ENCODE measurements around the gene ANAPC15. TPM values are rescaled to one million over a fixed set of nuclear protein-coding genes. Genes with fewer than 3 reads are reported as not detected.
A peak's percentile ranks its signal among the peaks of the same experiment; 100 is the strongest.

ANAPC15 gene
- total RNA-seq, 5 donors from 2014 or later (not counting 1 experiment from before 2014, with no cell fraction given) = 44.8 to 51.0 (median 47.7) TPM

DNA sequence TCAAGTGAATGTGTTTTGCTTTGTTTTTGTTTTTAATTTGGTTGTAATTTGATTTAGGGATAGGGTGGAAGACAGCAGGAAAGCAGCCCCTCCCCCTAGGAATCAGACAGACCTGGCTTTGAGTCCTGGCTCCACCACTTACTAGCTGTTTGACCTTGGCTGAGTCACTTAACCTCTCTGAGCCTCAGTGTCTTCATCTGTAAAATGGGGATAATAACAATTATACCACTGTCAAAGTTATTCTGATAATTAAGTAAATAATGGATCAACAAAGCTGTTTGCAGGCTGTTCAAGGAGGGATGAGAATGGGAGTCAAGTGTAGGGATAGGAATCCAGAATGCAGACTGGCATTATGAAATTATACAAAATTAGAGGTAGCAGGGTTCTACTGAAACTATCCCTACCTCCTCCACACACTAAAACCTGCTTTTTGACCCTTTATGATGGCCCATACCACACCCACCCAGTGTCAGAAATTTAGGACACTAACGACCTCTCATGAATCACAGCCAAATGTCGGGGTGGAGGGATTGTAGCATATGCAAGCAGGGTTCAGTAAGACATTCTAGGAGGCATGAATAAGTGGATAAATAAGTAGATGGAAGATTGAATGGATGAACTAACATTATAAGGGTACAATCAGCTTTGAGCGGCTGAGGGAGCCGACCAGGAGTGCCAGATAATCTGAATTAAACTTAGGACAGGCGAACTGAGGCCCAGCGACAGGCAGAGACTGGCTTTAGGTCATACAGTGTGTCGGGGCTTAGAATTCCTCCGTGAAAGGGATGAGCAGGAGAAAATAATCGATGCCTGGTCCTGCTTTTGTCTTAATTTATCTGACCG, 974 bp downstream of the ANAPC15 start:
- Mint-ChIP-seq H3K4me1 (peaks cover 22 to 28% (median 28%) of the 10 kb centered on the region in 3 donors), H3K27ac (peak overlapping the region; percentile 99 to 100), H3K9me3 (no peaks in the 10 kb centered on the region), H3K36me3 (peaks cover 16% of the 10 kb centered on the region), H3K27me3 (peaks cover 2 to 3% of the 10 kb centered on the region in 2 donors), H3K4me3 (peak overlapping the region; percentile 89 to 96 (median 92))
- no peaks in the 10 kb centered on the region for H3K9me3 ChIP-seq
- 8% methylated on average over 8 of the region's 10 CpGs for WGBS (ENCODE audit: insufficient coverage)
- peaks cover 5 to 24% of the 10 kb centered on the region in 2 donors for H3K36me3 ChIP-seq (ENCODE audit: control insufficient read depth in 2 of 2, extremely low read depth in 1 of 2, insufficient read depth in 1 of 2, low read length in 1 of 2)
- peaks cover 8 to 21% of the 10 kb centered on the region in 2 experiments for H3K4me1 ChIP-seq (ENCODE audit: control insufficient read depth in 1 of 2, extremely low read depth in 1 of 2, insufficient read depth in 2 of 2, low read length in 2 of 2)
- peak overlapping the region; percentile 79 to 97 for H3K4me3 ChIP-seq (ENCODE audit: control insufficient read depth in 1 of 2, extremely low read depth in 1 of 2, low read length in 1 of 2)
- H3K27me3 ChIP-seq (replicated peaks in 1 of 2; ENCODE audit: control insufficient read depth in 2 of 2, extremely low read depth in 1 of 2, insufficient read depth in 2 of 2, low read length in 1 of 2) = no peaks in the 10 kb centered on the region
- peak overlapping the region; percentile 91 for H3K27ac ChIP-seq (ENCODE audit: low read length)
- CTCF ChIA-PET = interaction anchor here in 1 of 2 donors (1.4 to 3.0 kb wide), 3 partner anchors 32 to 86 kb away, joined by 4 to 13 read pairs (median 7); no protein-coding TSS in a partner anchor
- DNase-seq = no peak
- POLR2A ChIA-PET = interaction anchor here in 1 of 2 donors (1.0 kb wide), 2 partner anchors 10 to 71 kb away, joined by 3 to 4 read pairs; no protein-coding TSS in a partner anchor
- ATAC-seq (replicated peaks in 1 of 4) = no peak

DNA sequence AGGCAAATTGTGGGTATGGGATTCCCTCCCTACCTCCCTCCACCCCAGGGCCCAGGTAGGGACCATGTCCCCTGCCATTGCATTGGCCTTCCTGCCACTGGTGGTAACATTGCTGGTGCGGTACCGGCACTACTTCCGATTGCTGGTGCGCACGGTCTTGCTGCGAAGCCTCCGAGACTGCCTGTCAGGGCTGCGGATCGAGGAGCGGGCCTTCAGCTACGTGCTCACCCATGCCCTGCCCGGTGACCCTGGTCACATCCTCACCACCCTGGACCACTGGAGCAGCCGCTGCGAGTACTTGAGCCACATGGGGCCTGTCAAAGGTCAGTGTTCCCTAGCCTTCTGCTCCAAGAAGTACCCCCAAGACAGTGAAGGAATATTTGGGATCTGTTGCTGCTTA, 6.6 kb downstream of the ANAPC15 start, which contains the start of gene TOMT:
Gene TOMT (plus strand): TSS at position 37 of the 400 bp plus-strand sequence. CDS start 28 bp downstream, at position 65.
- DNase-seq (no peak), ATAC-seq (replicated peaks in 1 of 4) (no peak)
- H3K4me1 Mint-ChIP-seq = peaks cover 32 to 42% (median 39%) of the 10 kb centered on the region in 3 donors
- H3K9me3 ChIP-seq = no peaks in the 10 kb centered on the region
- H3K9me3 Mint-ChIP-seq = no peaks in the 10 kb centered on the region
- H3K36me3 Mint-ChIP-seq = peaks cover 19% of the 10 kb centered on the region
- peak within 1 kb of the TSS; percentile 67 to 81 for H3K27ac Mint-ChIP-seq
- WGBS (ENCODE audit: insufficient coverage) = 97% methylated on average over 14 of the region's 14 CpGs
- peak within 1 kb of the TSS in 2 of 3 donors; percentile 34 to 77 for H3K4me3 Mint-ChIP-seq
- H3K27ac ChIP-seq (ENCODE audit: low read length) = no peak within 1 kb of the TSS
- no peak within 1 kb of the TSS for H3K4me3 ChIP-seq (ENCODE audit: control insufficient read depth in 1 of 2, extremely low read depth in 1 of 2, low read length in 1 of 2)
- no peaks in the 10 kb centered on the region for H3K27me3 ChIP-seq (replicated peaks in 1 of 2; ENCODE audit: control insufficient read depth in 2 of 2, extremely low read depth in 1 of 2, insufficient read depth in 2 of 2, low read length in 1 of 2)
- no peaks in the 10 kb centered on the region for H3K27me3 Mint-ChIP-seq
- ChIA-PET CTCF (no interaction called here), POLR2A (no interaction called here)
- H3K4me1 ChIP-seq (ENCODE audit: control insufficient read depth in 1 of 2, extremely low read depth in 1 of 2, insufficient read depth in 2 of 2, low read length in 2 of 2) = peaks cover 12 to 31% of the 10 kb centered on the region in 2 experiments
- peaks cover 5 to 27% of the 10 kb centered on the region in 2 donors for H3K36me3 ChIP-seq (ENCODE audit: control insufficient read depth in 2 of 2, extremely low read depth in 1 of 2, insufficient read depth in 1 of 2, low read length in 1 of 2)

GRCh38 chr11:72103754-72104167, 8.7 kb downstream of the ANAPC15 start:
- H3K9me3 ChIP-seq = no peaks in the 10 kb centered on the region
- Mint-ChIP-seq H3K4me3 (peak overlapping the region; percentile 77 to 92 (median 89)), H3K36me3 (peaks cover 10% of the 10 kb centered on the region), H3K4me1 (peaks cover 44 to 49% (median 47%) of the 10 kb centered on the region in 3 donors), H3K9me3 (no peaks in the 10 kb centered on the region), H3K27ac (peak overlapping the region; percentile 82 to 86), H3K27me3 (no peaks in the 10 kb centered on the region)
- H3K27me3 ChIP-seq (replicated peaks in 1 of 2; ENCODE audit: control insufficient read depth in 2 of 2, extremely low read depth in 1 of 2, insufficient read depth in 2 of 2, low read length in 1 of 2) = no peaks in the 10 kb centered on the region
- no peak for ATAC-seq (replicated peaks in 1 of 4)
- DNase-seq = no peak
- peak overlapping the region; percentile 86 for H3K27ac ChIP-seq (ENCODE audit: low read length)
- peaks cover 0 to 27% of the 10 kb centered on the region in 2 donors for H3K36me3 ChIP-seq (ENCODE audit: control insufficient read depth in 2 of 2, extremely low read depth in 1 of 2, insufficient read depth in 1 of 2, low read length in 1 of 2)
- ChIA-PET POLR2A (no interaction called here), CTCF (no interaction called here)
- WGBS (ENCODE audit: insufficient coverage) = 40% methylated on average over 1 of the region's 11 CpGs
- H3K4me1 ChIP-seq (ENCODE audit: control insufficient read depth in 1 of 2, extremely low read depth in 1 of 2, insufficient read depth in 2 of 2, low read length in 2 of 2) = peaks cover 12 to 49% of the 10 kb centered on the region in 2 experiments
- peak overlapping the region; percentile 45 to 82 for H3K4me3 ChIP-seq (ENCODE audit: control insufficient read depth in 1 of 2, extremely low read depth in 1 of 2, low read length in 1 of 2)

DNA sequence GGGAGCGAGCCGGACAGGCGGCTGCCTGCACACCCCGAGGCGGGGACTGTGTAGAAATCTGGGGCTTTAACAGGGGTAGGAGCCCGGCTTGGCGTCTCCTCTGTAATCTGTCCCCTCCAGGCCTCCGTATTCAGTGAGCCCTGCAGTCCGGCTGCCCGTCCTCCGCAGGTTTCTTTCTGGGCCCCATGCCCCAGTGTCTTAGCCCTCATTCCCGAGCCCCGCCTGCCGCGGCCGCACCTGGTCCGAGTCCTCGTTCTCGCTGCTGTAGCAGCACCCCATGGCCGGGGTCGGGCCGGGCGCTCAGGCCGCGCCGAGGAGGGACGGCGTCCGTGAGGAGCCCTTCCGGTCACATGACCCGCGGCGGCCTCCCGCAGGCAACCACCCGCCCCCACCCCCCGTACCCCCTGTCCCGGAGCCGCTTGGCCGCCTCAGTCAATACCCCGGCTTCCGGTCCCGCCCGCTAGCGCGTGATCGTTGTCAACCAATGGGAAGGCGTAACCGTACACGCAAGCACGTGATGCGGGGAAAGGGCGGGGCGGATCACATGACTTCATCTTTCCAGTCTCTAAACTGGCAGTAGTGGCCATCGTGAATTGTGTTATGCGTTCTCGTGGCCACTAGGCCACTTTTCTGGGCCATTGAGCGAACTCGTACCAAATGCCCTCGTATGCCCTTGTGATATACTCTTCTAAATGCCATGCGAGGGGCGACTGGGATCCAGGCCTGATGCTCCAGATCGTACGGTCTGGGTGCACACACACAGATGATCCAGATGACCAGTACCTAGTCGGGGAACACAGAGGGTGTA, 9.3 kb downstream of the ANAPC15 start, which contains the start of gene LAMTOR1:
Gene LAMTOR1 (minus strand): TSS at position 352 of the 808 bp plus-strand sequence. CDS start 73 bp downstream, at position 279.
- peaks cover 0 to 32% of the 10 kb centered on the region in 2 donors for H3K36me3 ChIP-seq (ENCODE audit: control insufficient read depth in 2 of 2, extremely low read depth in 1 of 2, insufficient read depth in 1 of 2, low read length in 1 of 2)
- ATAC-seq (replicated peaks in 1 of 4) = peak; percentile 96 to 99 (median 97)
- Mint-ChIP-seq H3K4me1 (peaks cover 44 to 49% (median 47%) of the 10 kb centered on the region in 3 donors), H3K27ac (peak within 1 kb of the TSS; percentile 82 to 86), H3K27me3 (no peaks in the 10 kb centered on the region), H3K36me3 (peaks cover 12% of the 10 kb centered on the region), H3K9me3 (no peaks in the 10 kb centered on the region), H3K4me3 (peak within 1 kb of the TSS; percentile 77 to 92 (median 89))
- no peaks in the 10 kb centered on the region for H3K27me3 ChIP-seq (replicated peaks in 1 of 2; ENCODE audit: control insufficient read depth in 2 of 2, extremely low read depth in 1 of 2, insufficient read depth in 2 of 2, low read length in 1 of 2)
- H3K4me1 ChIP-seq (ENCODE audit: control insufficient read depth in 1 of 2, extremely low read depth in 1 of 2, insufficient read depth in 2 of 2, low read length in 2 of 2) = peaks cover 12 to 49% of the 10 kb centered on the region in 2 experiments
- CTCF ChIA-PET = interaction anchor here in 1 of 2 donors (1.3 kb wide), 1 partner anchor 78 kb away, joined by 4 read pairs; no protein-coding TSS in a partner anchor
- POLR2A ChIA-PET = no interaction called here
- peak within 1 kb of the TSS; percentile 82 to 89 for H3K4me3 ChIP-seq (ENCODE audit: control insufficient read depth in 1 of 2, extremely low read depth in 1 of 2, low read length in 1 of 2)
- DNase-seq = peak; percentile 94 to 99 (median 97)
- WGBS (ENCODE audit: insufficient coverage) = 5% methylated on average over 60 of the region's 64 CpGs
- no peaks in the 10 kb centered on the region for H3K9me3 ChIP-seq
- H3K27ac ChIP-seq (ENCODE audit: low read length) = peak within 1 kb of the TSS; percentile 86

GRCh38 chr11:72102631-72102945, 9.9 kb downstream of the ANAPC15 start:
- H3K27ac Mint-ChIP-seq = peak overlapping the region; percentile 82 to 86

More at GRCh38 chr11:72102631-72102945, 9.9 kb downstream of the ANAPC15 start:
- peak overlapping the region; percentile 82 to 89 for H3K4me3 ChIP-seq (ENCODE audit: control insufficient read depth in 1 of 2, extremely low read depth in 1 of 2, low read length in 1 of 2)
- peaks cover 17% of the 10 kb centered on the region for H3K36me3 Mint-ChIP-seq
- H3K4me1 Mint-ChIP-seq = peaks cover 44 to 52% (median 49%) of the 10 kb centered on the region in 3 donors
- H3K9me3 ChIP-seq = no peaks in the 10 kb centered on the region
- peaks cover 0 to 35% of the 10 kb centered on the region in 2 donors for H3K36me3 ChIP-seq (ENCODE audit: control insufficient read depth in 2 of 2, extremely low read depth in 1 of 2, insufficient read depth in 1 of 2, low read length in 1 of 2)
- CTCF ChIA-PET = interaction anchor here in 1 of 2 donors (1.3 kb wide), 1 partner anchor 77 kb away, joined by 4 read pairs; no protein-coding TSS in a partner anchor
- no peaks in the 10 kb centered on the region for H3K27me3 Mint-ChIP-seq
- H3K9me3 Mint-ChIP-seq = no peaks in the 10 kb centered on the region
- peak overlapping the region; percentile 82 for H3K27ac ChIP-seq (ENCODE audit: low read length)
- DNase-seq (no peak), ATAC-seq (replicated peaks in 1 of 4) (peak in 1 of 4 experiments; percentile 3)
- WGBS (ENCODE audit: insufficient coverage) = 10% methylated on average over 4 of the region's 9 CpGs
- no peaks in the 10 kb centered on the region for H3K27me3 ChIP-seq (replicated peaks in 1 of 2; ENCODE audit: control insufficient read depth in 2 of 2, extremely low read depth in 1 of 2, insufficient read depth in 2 of 2, low read length in 1 of 2)
- POLR2A ChIA-PET = no interaction called here
- H3K4me1 ChIP-seq (ENCODE audit: control insufficient read depth in 1 of 2, extremely low read depth in 1 of 2, insufficient read depth in 2 of 2, low read length in 2 of 2) = peaks cover 12 to 49% of the 10 kb centered on the region in 2 experiments
- H3K4me3 Mint-ChIP-seq = peak overlapping the region; percentile 77 to 92 (median 89)

Data from T-cell (primary cell).